Activated CD8-positive, alpha-beta memory T cell treated with anti-CD3 and anti-CD28 coated beads for 36 hours (primary cell): Measurements from ENCODE around the gene ITGB1BP1. TPM values are rescaled to one million over a fixed set of nuclear protein-coding genes. Genes with fewer than 3 reads are reported as not detected.

ENCODE experiments used
- CTCF ChIA-PET: fragments of 350-600 bp; sonication (Branson Sonifier 250); formaldehyde crosslinking; loops from one replicate; lab custom pipeline; 2021; ENCODE audit warnings: antibody characterized with exemption; lab: Charles Lee
- POLR2A ChIA-PET: fragments of 350-600 bp; sonication (Branson Sonifier 250); formaldehyde crosslinking; loops from one replicate; lab custom pipeline; 2021; ENCODE audit warnings: antibody characterized with exemption; lab: Charles Lee
- total RNA-seq, 2 experiments: library from RNA; stranded (reverse); gene quantifications; one replicate each; pipeline ENCODE4 v1.2.3, GENCODE V29; 2021

Gene ITGB1BP1
- total RNA-seq, 2 experiments from 2014 or later: 176 to 196 TPM

GRCh38 chr2:9430316-9431293 is 7.3 kb upstream of the ITGB1BP1 start:
- CTCF ChIA-PET: no interaction called here
- POLR2A ChIA-PET: no interaction called here

GRCh38 chr2:9428965-9429577 is 5.7 kb upstream of the ITGB1BP1 start:
- POLR2A ChIA-PET: no interaction called here
- CTCF ChIA-PET: no interaction called here

- ChIA-PET POLR2A (no interaction called here), CTCF (no interaction called here)
Measured at GRCh38 chr2:9424447-9425164, 1.3 kb upstream of the ITGB1BP1 start.

GRCh38 chr2:9423922-9424272 is 569 bp upstream of the ITGB1BP1 start:
- ChIA-PET CTCF (no interaction called here), POLR2A (interaction anchor here (1.5 to 2.3 kb wide), 2 partner anchors 50 to 132 kb away, joined by 9 to 10 read pairs; partner anchors contain the start of gene ADAM17)

GRCh38 chr2:9422321-9423099 is 818 bp downstream of the ITGB1BP1 start:
- POLR2A ChIA-PET: interaction anchor here (0.6 to 2.3 kb wide), 4 partner anchors 10 to 133 kb away, joined by 3 to 10 read pairs (median 6); partner anchors contain the start of gene ADAM17
- CTCF ChIA-PET: interaction anchor here (0.7 to 2.2 kb wide), 2 partner anchors 52 to 281 kb away, joined by 3 to 9 read pairs; partner anchors contain the start of gene IAH1

- ChIA-PET POLR2A (no interaction called here), CTCF (interaction anchor here (1.0 kb wide), 1 partner anchor 278 kb away, joined by 3 read pairs; no protein-coding TSS in a partner anchor)
Measured at GRCh38 chr2:9420495-9420894, 2.8 kb downstream of the ITGB1BP1 start.

- ChIA-PET POLR2A (no interaction called here), CTCF (interaction anchor here (1.0 kb wide), 1 partner anchor 277 kb away, joined by 3 read pairs; no protein-coding TSS in a partner anchor)
Measured at GRCh38 chr2:9419541-9419940, 3.8 kb downstream of the ITGB1BP1 start.

GRCh38 chr2:9418746-9419145 is 4.6 kb downstream of the ITGB1BP1 start:
- CTCF ChIA-PET: interaction anchor here (0.5 kb wide), 1 partner anchor 9 kb away, joined by 3 read pairs; no protein-coding TSS in a partner anchor

GRCh38 chr2:9417725-9418124 is 5.6 kb downstream of the ITGB1BP1 start:
- CTCF ChIA-PET: interaction anchor here (0.6 kb wide), 1 partner anchor 673 kb away, joined by 3 read pairs; no protein-coding TSS in a partner anchor
- POLR2A ChIA-PET: no interaction called here

More at GRCh38 chr2:9418746-9419145, 4.6 kb downstream of the ITGB1BP1 start:
- POLR2A ChIA-PET: no interaction called here

- ChIA-PET POLR2A (no interaction called here), CTCF (no interaction called here)
Measured at GRCh38 chr2:9416962-9417316, 6.4 kb downstream of the ITGB1BP1 start.

- CTCF ChIA-PET: no interaction called here
- POLR2A ChIA-PET: no interaction called here
Measured at GRCh38 chr2:9416267-9416961, 6.9 kb downstream of the ITGB1BP1 start.

GRCh38 chr2:9415516-9416169 is 7.7 kb downstream of the ITGB1BP1 start:
- ChIA-PET POLR2A (no interaction called here), CTCF (no interaction called here)

- CTCF ChIA-PET: interaction anchor here (0.6 kb wide), 1 partner anchor 697 kb away, joined by 3 read pairs; no protein-coding TSS in a partner anchor
- POLR2A ChIA-PET: interaction anchor here (0.9 kb wide), 1 partner anchor 10 kb away, joined by 3 read pairs; no protein-coding TSS in a partner anchor
Measured at GRCh38 chr2:9412781-9413180, 10.5 kb downstream of the ITGB1BP1 start.

GRCh38 chr2:9410108-9410507 is 13.2 kb downstream of the ITGB1BP1 start:
- POLR2A ChIA-PET: no interaction called here
- CTCF ChIA-PET: no interaction called here

- POLR2A ChIA-PET: no interaction called here
- CTCF ChIA-PET: no interaction called here
Measured at GRCh38 chr2:9408641-9409151, 14.6 kb downstream of the ITGB1BP1 start.

- POLR2A ChIA-PET: no interaction called here
- CTCF ChIA-PET: no interaction called here
Measured at GRCh38 chr2:9407363-9407811, 15.9 kb downstream of the ITGB1BP1 start.
